Nephron progenitor cell (in vitro differentiated cells): ENCODE measurements around the gene PPM1D.
A peak's percentile ranks its signal among the peaks of the same experiment; 100 is the strongest.

Source experiments
- DNase-seq: peaks from one replicate; pipeline ENCODE4 v3.0.0; 2021
- H3K27ac Mint-ChIP-seq: 2 replicates; pipeline ENCODE4 v1.8.0; 2021; ENCODE audit warnings: mild to moderate bottlenecking, moderate library complexity, mixed read lengths
- H3K27me3 Mint-ChIP-seq: 2 replicates; pipeline ENCODE4 v1.8.0; 2021; ENCODE audit warnings: mild to moderate bottlenecking, low read depth, mixed read lengths; ENCODE audit not compliant: poor library complexity
- H3K36me3 Mint-ChIP-seq: 2 replicates; pipeline ENCODE4 v1.8.0; 2021; ENCODE audit warnings: low read depth, mixed read lengths
- H3K4me1 Mint-ChIP-seq: 2 replicates; pipeline ENCODE4 v1.8.0; 2021; ENCODE audit warnings: mixed read lengths
- H3K4me3 Mint-ChIP-seq: 2 replicates; pipeline ENCODE4 v1.8.0; 2021; ENCODE audit warnings: mild to moderate bottlenecking, moderate library complexity, mixed read lengths
- H3K9me3 Mint-ChIP-seq: 2 replicates; pipeline ENCODE4 v1.8.0; 2021; ENCODE audit warnings: mild to moderate bottlenecking, moderate library complexity, mixed read lengths
- CTCF ChIP-seq: fragments of 200-600 bp; sonication (generic); IDR thresholded peaks from 2 replicates; pipeline ENCODE4 v1.5.0; 2021; ENCODE audit warnings: antibody characterized with exemption

PPM1D gene

GRCh38 chr17:60645918-60646523 lies 46.0 kb downstream of the PPM1D start:
- no peaks in the 10 kb centered on the region for H3K9me3 Mint-ChIP-seq
- no peak overlapping the region for H3K4me3 Mint-ChIP-seq
- peak overlapping the region; percentile 87 for H3K27ac Mint-ChIP-seq

DNA sequence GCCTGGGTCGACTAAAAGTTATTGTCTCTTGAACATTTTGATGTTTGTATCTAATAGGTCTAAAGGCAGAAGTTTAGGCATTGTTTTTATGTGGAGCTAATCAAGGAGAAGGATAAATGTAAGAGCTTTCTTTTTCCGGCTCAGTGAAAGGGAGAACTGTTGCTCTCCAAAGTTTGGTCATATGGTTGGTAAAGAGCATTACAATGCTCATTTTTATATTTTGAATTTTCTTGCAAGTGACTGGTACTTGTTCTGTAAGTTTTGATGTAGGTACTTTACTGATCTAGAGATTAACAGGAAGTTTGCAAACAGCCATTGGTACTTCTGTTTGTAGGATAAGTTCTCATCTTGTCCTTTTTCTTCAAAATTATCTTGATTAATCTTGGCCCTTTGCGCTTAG lies 46.7 kb downstream of the PPM1D start:
- H3K4me3 Mint-ChIP-seq: no peak overlapping the region
- no peak for DNase-seq
- H3K4me1 Mint-ChIP-seq: peaks cover 4% of the 10 kb centered on the region
- peak overlapping the region; percentile 51 for H3K27ac Mint-ChIP-seq
- no peaks in the 10 kb centered on the region for H3K9me3 Mint-ChIP-seq
- no peak for TF ChIP-seq CTCF
- H3K27me3 Mint-ChIP-seq: no peaks in the 10 kb centered on the region
- peaks cover 38% of the 10 kb centered on the region for H3K36me3 Mint-ChIP-seq

More at GRCh38 chr17:60645918-60646523, 46.0 kb downstream of the PPM1D start:
- no peaks in the 10 kb centered on the region for H3K27me3 Mint-ChIP-seq
- DNase-seq: no peak
- H3K36me3 Mint-ChIP-seq: peaks cover 32% of the 10 kb centered on the region
- peaks cover 6% of the 10 kb centered on the region for H3K4me1 Mint-ChIP-seq
- no peak for TF ChIP-seq CTCF

DNA sequence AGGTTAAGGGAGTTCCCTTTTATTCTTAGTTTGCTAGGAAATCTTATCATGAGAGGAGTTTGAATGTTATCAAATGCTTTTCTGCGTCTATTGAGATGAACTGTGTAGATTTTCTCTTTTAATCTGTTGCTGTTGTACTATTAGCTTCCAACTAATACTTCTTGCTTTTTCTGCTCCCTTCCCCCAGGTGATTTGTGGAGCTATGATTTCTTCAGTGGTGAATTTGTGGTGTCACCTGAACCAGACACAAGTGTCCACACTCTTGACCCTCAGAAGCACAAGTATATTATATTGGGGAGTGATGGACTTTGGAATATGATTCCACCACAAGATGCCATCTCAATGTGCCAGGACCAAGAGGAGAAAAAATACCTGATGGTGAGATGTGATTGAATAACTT lies 47.7 kb downstream of the PPM1D start:
- no peaks in the 10 kb centered on the region for H3K9me3 Mint-ChIP-seq

DNA sequence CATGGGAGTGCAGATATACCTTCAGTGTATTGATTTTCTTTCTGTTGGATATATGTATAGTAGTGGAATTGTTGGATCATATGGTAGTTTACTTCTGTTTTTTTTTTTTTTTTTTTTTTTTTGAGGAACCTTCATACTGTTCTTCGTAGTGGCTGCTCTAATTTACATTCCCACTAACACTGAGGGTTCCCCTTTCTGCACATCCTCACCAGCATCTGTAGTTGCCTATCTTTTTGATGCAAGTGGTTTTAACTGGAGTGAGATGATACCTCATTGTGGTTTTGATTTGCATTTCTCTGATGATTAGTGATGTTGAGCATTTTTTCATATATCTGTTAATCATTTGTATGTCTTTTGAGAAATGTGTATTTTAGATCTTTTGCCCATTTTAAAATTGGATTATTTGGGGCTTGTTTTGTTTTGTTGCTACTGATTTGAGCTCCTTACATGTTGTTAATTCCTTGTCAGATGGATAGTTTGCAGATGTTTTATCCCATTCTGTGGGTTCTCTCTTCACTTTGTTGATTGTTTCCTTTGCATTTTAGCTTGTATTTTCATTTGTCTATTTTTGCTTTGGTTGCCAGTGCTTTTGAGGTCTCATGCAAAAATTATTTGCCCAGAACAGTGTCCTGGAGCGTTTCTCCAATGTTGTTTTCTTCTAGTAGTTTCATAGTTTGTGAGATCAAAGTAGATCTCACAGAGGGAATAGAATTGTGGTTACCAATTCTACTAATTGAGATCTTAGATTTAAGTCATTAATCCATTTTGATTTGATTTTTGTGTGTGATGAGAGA lies 52.7 kb downstream of the PPM1D start:
- Mint-ChIP-seq H3K36me3 (peaks cover 90% of the 10 kb centered on the region), H3K9me3 (peaks cover 5% of the 10 kb centered on the region), H3K27me3 (no peaks in the 10 kb centered on the region), H3K4me3 (no peak overlapping the region), H3K27ac (peak overlapping the region; percentile 2), H3K4me1 (no peaks in the 10 kb centered on the region)
- DNase-seq: no peak
- TF ChIP-seq CTCF: no peak

More for the DNA sequence above, 47.7 kb downstream of the PPM1D start:
- H3K4me1 Mint-ChIP-seq: no peaks in the 10 kb centered on the region
- no peak for TF ChIP-seq CTCF
- H3K27me3 Mint-ChIP-seq: no peaks in the 10 kb centered on the region
- DNase-seq: no peak
- peaks cover 48% of the 10 kb centered on the region for H3K36me3 Mint-ChIP-seq
- H3K4me3 Mint-ChIP-seq: no peak overlapping the region
- H3K27ac Mint-ChIP-seq: no peak overlapping the region

- no peak overlapping the region for H3K4me3 Mint-ChIP-seq
- no peak for DNase-seq
- no peak for TF ChIP-seq CTCF
- H3K27me3 Mint-ChIP-seq: no peaks in the 10 kb centered on the region
- peaks cover 94% of the 10 kb centered on the region for H3K36me3 Mint-ChIP-seq
- no peaks in the 10 kb centered on the region for H3K4me1 Mint-ChIP-seq
- peaks cover 5% of the 10 kb centered on the region for H3K9me3 Mint-ChIP-seq
- peak overlapping the region; percentile 13 for H3K27ac Mint-ChIP-seq
These were observed 53.6 kb downstream of the PPM1D start for GRCh38 chr17:60653569-60653968.

DNA sequence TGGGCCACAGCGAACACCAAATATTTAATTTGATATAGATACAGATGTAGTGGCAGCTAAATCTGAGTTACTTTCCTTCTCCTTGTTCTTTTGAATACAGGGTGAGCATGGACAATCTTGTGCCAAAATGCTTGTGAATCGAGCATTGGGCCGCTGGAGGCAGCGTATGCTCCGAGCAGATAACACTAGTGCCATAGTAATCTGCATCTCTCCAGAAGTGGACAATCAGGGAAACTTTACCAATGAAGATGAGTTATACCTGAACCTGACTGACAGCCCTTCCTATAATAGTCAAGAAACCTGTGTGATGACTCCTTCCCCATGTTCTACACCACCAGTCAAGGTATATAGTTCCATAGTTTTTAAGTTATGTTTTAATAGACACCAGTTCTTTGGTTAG lies 56.5 kb downstream of the PPM1D start:
- H3K27me3 Mint-ChIP-seq: no peaks in the 10 kb centered on the region
- H3K9me3 Mint-ChIP-seq: peaks cover 5% of the 10 kb centered on the region
- DNase-seq: no peak
- no peaks in the 10 kb centered on the region for H3K4me1 Mint-ChIP-seq
- TF ChIP-seq CTCF: no peak
- H3K36me3 Mint-ChIP-seq: peaks cover 85% of the 10 kb centered on the region
- no peak overlapping the region for H3K4me3 Mint-ChIP-seq
- peak overlapping the region; percentile 60 for H3K27ac Mint-ChIP-seq
